H1 (cell line): Measurements from ENCODE around the gene NBAS. TPM values are rescaled to one million over a fixed set of nuclear protein-coding genes. Genes with fewer than 3 reads are reported as not detected.

Experiments
- CTCF ChIA-PET: fragments of 300-600 bp; sonication (Branson Sonifier 250); formaldehyde crosslinking; loops from one replicate; lab custom pipeline; 2021; ENCODE audit not compliant: partially characterized antibody; lab: Charles Lee
- POLR2A ChIA-PET: fragments of 300-600 bp; sonication (Branson Sonifier 250); formaldehyde crosslinking; loops from one replicate; lab custom pipeline; 2021; ENCODE audit warnings: inconsistent platforms; ENCODE audit not compliant: partially characterized antibody; lab: Charles Lee
- DNase-seq, 2 experiments: peaks; one replicate each; pipeline versions ENCODE4 v3.0.0 to v3.0.0-alpha.2; 2010 to 2022; ENCODE audit warnings: low spot score in 2 of 2, low read depth in 1 of 2, mixed read lengths in 1 of 2
- FAIRE-seq: peaks from 2 replicates; lab custom pipeline; 2011; peaks lifted over from hg19 to GRCh38; lab: Jason Lieb, UNC
- H2AFZ ChIP-seq: 2 replicates; pipeline ENCODE4 v1.8.1; 2012; ENCODE audit warnings: low read length, inconsistent platforms
- H2AK5ac ChIP-seq: 2 replicates; pipeline ENCODE4 v1.6.1; 2013; ENCODE audit warnings: low read depth, low read length
- H2BK120ac ChIP-seq: replicated peaks from 2 replicates; pipeline ENCODE3; 2013; ENCODE audit warnings: low read depth, low read length, inconsistent platforms
- H2BK12ac ChIP-seq: 2 replicates; pipeline ENCODE4 v1.6.1; 2013; ENCODE audit warnings: low read depth, low read length
- H2BK15ac ChIP-seq: 2 replicates; pipeline ENCODE4 v1.6.1; 2013; ENCODE audit warnings: low read length
- H2BK20ac ChIP-seq: 2 replicates; pipeline ENCODE4 v1.6.1; 2013; ENCODE audit warnings: low read length
- H2BK5ac ChIP-seq: 2 replicates; pipeline ENCODE4 v1.6.1; 2013; ENCODE audit warnings: low read depth, low read length
- H3K14ac ChIP-seq: 2 replicates; pipeline ENCODE4 v1.6.1; 2013; ENCODE audit warnings: inconsistent platforms; ENCODE audit not compliant: insufficient read length
- H3K18ac ChIP-seq: 2 replicates; pipeline ENCODE4 v1.6.1; 2013; ENCODE audit warnings: low read length; ENCODE audit errors: extremely low read depth
- H3K23ac ChIP-seq: 2 replicates; pipeline ENCODE4 v1.6.1; 2013; ENCODE audit warnings: inconsistent platforms; ENCODE audit not compliant: insufficient read length
- H3K23me2 ChIP-seq: 2 replicates; pipeline ENCODE4 v1.6.1; 2013; ENCODE audit warnings: low read depth, low read length
- H3K27ac ChIP-seq: 2 replicates; pipeline ENCODE4 v1.6.1; 2011; ENCODE audit warnings: low read depth, low read length, inconsistent platforms
- H3K27me3 ChIP-seq, 4 experiments: replicated peaks in 1 of 4; 1 replicate in 1 of 4; 2 replicates in 3 of 4; pipeline versions ENCODE4 v1.6.1 to v1.8.1; 2011 to 2013; ENCODE audit warnings: low read length in 3 of 4, mild to moderate bottlenecking in 3 of 4, inconsistent platforms in 2 of 4, mixed read lengths in 2 of 4, moderate library complexity in 1 of 4; ENCODE audit not compliant: control insufficient read depth in 3 of 4, insufficient read depth in 3 of 4; ENCODE audit errors: extremely low read depth in 1 of 4
- H3K36me3 ChIP-seq, 4 experiments: 2 replicates each; pipeline versions ENCODE4 v1.6.1 to v1.8.1; 2011 to 2013; ENCODE audit warnings: mild to moderate bottlenecking in 4 of 4, low read length in 3 of 4, moderate library complexity in 2 of 4, control low read depth in 1 of 4, inconsistent platforms in 1 of 4; ENCODE audit not compliant: insufficient read depth in 4 of 4, control insufficient read depth in 2 of 4
- H3K4ac ChIP-seq: replicated peaks from 2 replicates; pipeline ENCODE3; 2013; ENCODE audit warnings: low read length, low read depth, mixed read lengths, inconsistent platforms; ENCODE audit not compliant: insufficient read length
- H3K4me1 ChIP-seq, 4 experiments: replicated peaks in 1 of 4; 1 replicate in 1 of 4; 2 replicates in 3 of 4; pipeline versions ENCODE4 v1.6.1 to v1.8.1; 2011 to 2013; ENCODE audit warnings: low read length in 3 of 4, inconsistent platforms in 2 of 4, mixed read lengths in 1 of 4; ENCODE audit not compliant: insufficient read depth in 4 of 4, control insufficient read depth in 3 of 4
- H3K4me2 ChIP-seq, 2 experiments: 2 replicates each; pipeline versions ENCODE4 v1.6.1 to v1.8.1; 2011 to 2013; ENCODE audit warnings: low read depth in 2 of 2, low read length in 2 of 2, control low read depth in 1 of 2, inconsistent platforms in 1 of 2, mild to moderate bottlenecking in 1 of 2; ENCODE audit not compliant: insufficient read depth in 1 of 2
- H3K4me3 ChIP-seq, 4 experiments: fragments of 200-600, 300-600 bp in 1 of 4; sonication (generic), shearing (Covaris generic), sonication (Bioruptor Twin) in 1 of 4; 2 replicates each; pipeline versions ENCODE4 v1.5.1 to v1.8.1; 2011 to 2016; ENCODE audit warnings: low read length in 4 of 4, low read depth in 3 of 4, control low read depth in 2 of 4, inconsistent platforms in 2 of 4, mild to moderate bottlenecking in 2 of 4, mixed read lengths in 1 of 4, moderate library complexity in 1 of 4; ENCODE audit not compliant: insufficient read depth in 2 of 4; ENCODE audit errors: extremely low read depth in 1 of 4
- H3K56ac ChIP-seq: replicated peaks from 2 replicates; pipeline ENCODE3; 2013; ENCODE audit warnings: low read depth, mild to moderate bottlenecking, mixed read lengths, low read length, inconsistent platforms; ENCODE audit not compliant: insufficient read length
- H3K79me1 ChIP-seq: 2 replicates; pipeline ENCODE4 v1.6.1; 2013; ENCODE audit warnings: low read depth, low read length, control low read depth
- H3K79me2 ChIP-seq, 2 experiments: 2 replicates each; pipeline versions ENCODE4 v1.6.1 to v1.8.1; 2012 to 2013; ENCODE audit warnings: low read length in 2 of 2, mild to moderate bottlenecking in 2 of 2, inconsistent platforms in 1 of 2; ENCODE audit not compliant: insufficient read depth in 2 of 2, control insufficient read depth in 1 of 2
- H3K9ac ChIP-seq, 4 experiments: replicated peaks in 1 of 4; 1 replicate in 1 of 4; 2 replicates in 3 of 4; pipeline versions ENCODE4 v1.6.1 to v1.8.1; 2011 to 2013; ENCODE audit warnings: low read depth in 3 of 4, low read length in 3 of 4, control low read depth in 2 of 4, mild to moderate bottlenecking in 2 of 4, moderate library complexity in 2 of 4, inconsistent platforms in 1 of 4; ENCODE audit errors: extremely low read depth in 1 of 4
- H3K9me3 ChIP-seq, 2 experiments: 2 replicates each; pipeline versions ENCODE4 v1.6.1 to v1.8.1; 2012 to 2013; ENCODE audit warnings: mild to moderate bottlenecking in 2 of 2, moderate library complexity in 2 of 2, control low read depth in 1 of 2, inconsistent platforms in 1 of 2, low read depth in 1 of 2, low read length in 1 of 2, mixed read lengths in 1 of 2; ENCODE audit not compliant: insufficient read depth in 2 of 2
- H4K20me1 ChIP-seq, 2 experiments: replicated peaks in 1 of 2; 2 replicates each; pipeline versions ENCODE3 to v1.8.1; 2011 to 2013; ENCODE audit warnings: inconsistent platforms in 2 of 2, low read length in 2 of 2, mild to moderate bottlenecking in 1 of 2; ENCODE audit not compliant: insufficient read depth in 2 of 2, control insufficient read depth in 1 of 2
- H4K5ac ChIP-seq: 2 replicates; pipeline ENCODE4 v1.6.1; 2013; ENCODE audit warnings: low read length, low read depth, mixed read lengths, inconsistent platforms; ENCODE audit not compliant: insufficient read length
- H4K8ac ChIP-seq: 2 replicates; pipeline ENCODE4 v1.8.0; 2013; ENCODE audit warnings: mild to moderate bottlenecking, moderate library complexity, low read length, inconsistent platforms; ENCODE audit not compliant: insufficient read depth; ENCODE audit errors: extremely low read depth
- H4K91ac ChIP-seq: replicated peaks from 2 replicates; pipeline ENCODE3; 2013; ENCODE audit warnings: low read length, mixed read lengths, inconsistent platforms; ENCODE audit not compliant: insufficient read length
- ATF3 ChIP-seq: IDR thresholded peaks from 2 replicates; pipeline ENCODE4 v1.6.1; 2011; ENCODE audit warnings: low read depth, mild to moderate bottlenecking, low read length; ENCODE audit not compliant: insufficient read depth
- CBX8 ChIP-seq: fragments of 300-800, 300-1000 bp; sonication (generic); IDR thresholded peaks from 2 replicates; pipeline ENCODE4 v1.7.1; 2016; ENCODE audit warnings: low read depth, low read length, borderline replicate concordance
- EZH2 ChIP-seq: fragments of 200-600 bp; sonication (generic); IDR thresholded peaks from 2 replicates; pipeline ENCODE4 v1.7.1; 2012; ENCODE audit warnings: low read depth, mild to moderate bottlenecking, moderate library complexity, low read length, inconsistent platforms; ENCODE audit not compliant: severe bottlenecking
- KDM1A ChIP-seq: fragments of 200-600, 300-600 bp; sonication (generic); IDR thresholded peaks from 2 replicates; pipeline ENCODE4 v1.7.1; 2016; ENCODE audit warnings: mild to moderate bottlenecking, low read length, borderline replicate concordance
- SAP30 ChIP-seq: fragments of 300-600 bp; sonication (generic); IDR thresholded peaks from 2 replicates; pipeline ENCODE4 v1.7.1; 2012; ENCODE audit warnings: low read length, moderate library complexity, mild to moderate bottlenecking, inconsistent platforms; ENCODE audit not compliant: insufficient read depth, insufficient replicate concordance
- SP2 ChIP-seq: IDR thresholded peaks from 2 replicates; pipeline ENCODE4 v1.6.1; 2012; ENCODE audit warnings: mild to moderate bottlenecking, low read length, inconsistent platforms
- TAF7 ChIP-seq: optimal IDR thresholded peaks from 2 replicates; pipeline ENCODE3; 2011; ENCODE audit warnings: low read depth, mild to moderate bottlenecking, inconsistent platforms, low read length, moderate library complexity, borderline replicate concordance
- ZNF274 ChIP-seq: IDR thresholded peaks from 2 replicates; pipeline ENCODE4 v1.7.0; 2012; ENCODE audit warnings: low read length, borderline replicate concordance; ENCODE audit errors: extremely low read depth
- WGBS, 2 experiments: shearing (Covaris generic) in 1 of 2; methylation state at CpG; one replicate each; pipeline versions ENCODE4 v1.1.6 to v1.1.7; 2013 to 2015; ENCODE audit warnings: low lambda C conversion rate in 2 of 2, mixed read lengths in 2 of 2, inconsistent platforms in 1 of 2, low coverage in 1 of 2, missing lambda C conversion rate in 1 of 2; ENCODE audit not compliant: insufficient replicate concordance in 2 of 2, insufficient coverage in 1 of 2, insufficient read length in 1 of 2; ENCODE audit errors: extremely low coverage in 1 of 2, missing lambda C conversion rate in 1 of 2; 5-methylcytosine and 5-hydroxymethylcytosine counted together
- polyA plus RNA-seq, 7 experiments: library from polyadenylated mRNA; depleted of rRNA in 3 of 7; stranded (reverse) in 5 of 7; unstranded in 2 of 7; fragments of >200 nt in 5 of 7; fragments of 200-250 nt in 2 of 7; gene quantifications; 1 replicate in 5 of 7; 2 replicates in 1 of 7; 4 replicates in 1 of 7; pipeline versions ENCODE4 v1.2.1 to v1.2.3, GENCODE V29; 2011 to 2013; ENCODE audit warnings: missing spikeins in 2 of 7, mixed read lengths in 2 of 7
- total RNA-seq: library from RNA; stranded (reverse); fragmentation: NEBNext Ultra II Directional; extraction: Animal tissue kit (Norgen Biotek cat#: 25700); gene quantifications from 2 replicates; pipeline ENCODE4 v1.2.1, GENCODE V29; 2021

Gene NBAS
- total and polyA plus RNA-seq, 2 of the 8 experiments (the other 6 are each of a cell fraction or from before 2014, with no cell fraction given) = 19.6 to 34.8 TPM

GRCh38 chr2:15383695-15384350 lies 177.3 kb downstream of the NBAS start:
- TF ChIP-seq SP2 (no peak), SAP30 (no peak), ATF3 (no peak), KDM1A (no peak), EZH2 (no peak), ZNF274 (no peak), TAF7 (no peak), CBX8 (no peak)
- Histone ChIP-seq H2BK12ac (no peak overlapping the region), H4K5ac (no peak overlapping the region), H2AK5ac (no peak overlapping the region), H3K79me2 (no peaks in the 10 kb centered on the region), H3K23ac (no peak overlapping the region), H4K8ac (no peak overlapping the region), H3K79me1 (no peaks in the 10 kb centered on the region), H3K4me2 (no peak overlapping the region), H3K9me3 (no peaks in the 10 kb centered on the region), H2BK120ac (no peak overlapping the region), H3K9ac (no peak overlapping the region), H3K56ac (no peak overlapping the region), H4K20me1 (no peaks in the 10 kb centered on the region), H3K4me1 (no peaks in the 10 kb centered on the region; a peak in 1 of 7 replicates), H2BK5ac (no peak overlapping the region), H3K14ac (no peak overlapping the region), H2BK15ac (no peak overlapping the region), H3K4ac (no peak overlapping the region), H3K18ac (no peak overlapping the region), H2AFZ (no peak overlapping the region), H3K27me3 (no peaks in the 10 kb centered on the region), H3K36me3 (no peaks in the 10 kb centered on the region), H3K23me2 (0 out of 2 replicates have a peak, but pooled peaks cover 2% of the 10 kb centered on the region), H4K91ac (no peak overlapping the region), H3K27ac (no peak overlapping the region), H2BK20ac (no peak overlapping the region), H3K4me3 (no peak overlapping the region)
- ChIA-PET POLR2A (no interaction called here), CTCF (interaction anchor here (0.7 to 0.9 kb wide), 2 partner anchors 44 to 480 kb away, joined by 3 read pairs; no protein-coding TSS in a partner anchor)
- WGBS, 2 experiments = 92% methylated on average over 7 of the region's 7 CpGs; no CpG with 5 or more reads in 1 of the 2 experiments
- no peak for FAIRE-seq
- DNase-seq = no peak
